IMR-90 (cell line): ENCODE measurements around the gene NEK8. TPM values are rescaled to one million over a fixed set of nuclear protein-coding genes. Genes with fewer than 3 reads are reported as not detected.
A peak's percentile ranks its signal among the peaks of the same experiment; 100 is the strongest.

Source experiments
- ATAC-seq: fragments of 200-7000 bp; cut with Tn5 transposase; 2 replicates; pipeline ENCODE4 v1.9.1; 2020; ENCODE audit warnings: low read depth, mild to moderate bottlenecking, moderate library complexity
- BruUV-seq: library from RNA; stranded (reverse); fragments of 400-500 nt; replicated peaks from 2 replicates; lab custom pipeline; 2021; lab: Mats Ljungman, UMichigan
- CTCF ChIA-PET: fragments of 300-600 bp; formaldehyde crosslinking; extraction: SDS; loops from one replicate; lab custom pipeline; 2021; ENCODE audit warnings: antibody characterized with exemption; lab: Yijun Ruan, JAX
- POLR2A ChIA-PET: fragments of 300-600 bp; sonication (Branson Sonifier 250); formaldehyde crosslinking; loops from one replicate; lab custom pipeline; 2022; ENCODE audit warnings: antibody characterized with exemption; ENCODE audit not compliant: unreplicated experiment; lab: Charles Lee
- DNase-seq: peaks from one replicate; pipeline ENCODE4 v3.0.0; 2013
- H2AFZ ChIP-seq: replicated peaks from 2 replicates; pipeline ENCODE3; 2013; ENCODE audit warnings: low read length, mild to moderate bottlenecking; ENCODE audit not compliant: poor library complexity
- H2AK5ac ChIP-seq: 2 replicates; pipeline ENCODE4 v1.6.1; 2013; ENCODE audit warnings: low read depth, low read length, inconsistent platforms
- H2AK9ac ChIP-seq: replicated peaks from 2 replicates; pipeline ENCODE3; 2013; ENCODE audit warnings: mild to moderate bottlenecking, low read depth, low read length, moderate library complexity; ENCODE audit not compliant: poor library complexity
- H2BK120ac ChIP-seq: 2 replicates; pipeline ENCODE4 v1.6.1; 2013; ENCODE audit warnings: low read depth, low read length, inconsistent platforms
- H2BK15ac ChIP-seq: 3 replicates; pipeline ENCODE4 v1.6.1; 2013; ENCODE audit warnings: low read depth, low read length, inconsistent platforms
- H2BK20ac ChIP-seq: 2 replicates; pipeline ENCODE4 v1.6.1; 2013; ENCODE audit warnings: low read depth, mild to moderate bottlenecking, inconsistent platforms, low read length, moderate library complexity
- H2BK5ac ChIP-seq: 2 replicates; pipeline ENCODE4 v1.6.1; 2013; ENCODE audit warnings: mild to moderate bottlenecking, low read depth, low read length, inconsistent platforms; ENCODE audit not compliant: poor library complexity, severe bottlenecking
- H3K14ac ChIP-seq: replicated peaks from 2 replicates; pipeline ENCODE4 v1.6.1; 2013; ENCODE audit warnings: low read depth, low read length, inconsistent platforms
- H3K18ac ChIP-seq: 2 replicates; pipeline ENCODE4 v1.6.1; 2013; ENCODE audit warnings: low read depth, low read length, control low read depth
- H3K23ac ChIP-seq: 2 replicates; pipeline ENCODE4 v1.6.1; 2013; ENCODE audit warnings: low read depth, low read length, inconsistent platforms
- H3K27ac ChIP-seq: 2 replicates; pipeline ENCODE4 v1.5.1; 2013; ENCODE audit warnings: mild to moderate bottlenecking, control low read depth, low read length; ENCODE audit not compliant: insufficient read depth
- H3K27me3 ChIP-seq: 2 replicates; pipeline ENCODE4 v1.6.1; 2013; ENCODE audit warnings: low read length; ENCODE audit not compliant: control insufficient read depth, insufficient read depth
- H3K36me3 ChIP-seq: 2 replicates; pipeline ENCODE4 v1.6.1; 2013; ENCODE audit warnings: low read length, mixed read lengths; ENCODE audit not compliant: control insufficient read depth, insufficient read depth
- H3K4ac ChIP-seq: 2 replicates; pipeline ENCODE4 v1.6.1; 2013; ENCODE audit warnings: low read depth, low read length, inconsistent platforms
- H3K4me1 ChIP-seq: 2 replicates; pipeline ENCODE4 v1.6.1; 2013; ENCODE audit warnings: low read length, mixed read lengths; ENCODE audit not compliant: control insufficient read depth, insufficient read depth
- H3K4me2 ChIP-seq: 2 replicates; pipeline ENCODE4 v1.6.1; 2013; ENCODE audit warnings: low read depth, mild to moderate bottlenecking, control low read depth, low read length, moderate library complexity
- H3K4me3 ChIP-seq: 2 replicates; pipeline ENCODE4 v1.5.1; 2013; ENCODE audit warnings: low read depth, mild to moderate bottlenecking, control low read depth, low read length, moderate library complexity; ENCODE audit not compliant: insufficient read depth
- H3K56ac ChIP-seq: 2 replicates; pipeline ENCODE4 v1.6.1; 2013; ENCODE audit warnings: low read length, inconsistent platforms; ENCODE audit not compliant: insufficient read depth; ENCODE audit errors: extremely low read depth
- H3K79me1 ChIP-seq, 2 experiments: 2 replicates each; pipeline ENCODE4 v1.6.1; 2013; ENCODE audit warnings: low read length in 2 of 2, inconsistent platforms in 1 of 2, low read depth in 1 of 2
- H3K9ac ChIP-seq: 2 replicates; pipeline ENCODE4 v1.6.1; 2013; ENCODE audit warnings: low read depth, low read length, control low read depth
- H3K9me1 ChIP-seq: 2 replicates; pipeline ENCODE4 v1.6.1; 2013; ENCODE audit warnings: low read length, inconsistent platforms; ENCODE audit not compliant: insufficient read depth
- H3K9me3 ChIP-seq: 2 replicates; pipeline ENCODE4 v1.6.1; 2013; ENCODE audit warnings: low read length; ENCODE audit not compliant: control insufficient read depth, insufficient read depth
- H4K20me1 ChIP-seq: 2 replicates; pipeline ENCODE4 v1.6.1; 2013; ENCODE audit warnings: low read length, inconsistent platforms; ENCODE audit not compliant: insufficient read depth
- H4K5ac ChIP-seq: 2 replicates; pipeline ENCODE4 v1.6.1; 2013; ENCODE audit warnings: mild to moderate bottlenecking, low read depth, low read length, control low read depth
- H4K8ac ChIP-seq, 2 experiments: 2 replicates each; pipeline ENCODE4 v1.6.1; 2013; ENCODE audit warnings: low read depth in 2 of 2, low read length in 2 of 2, control low read depth in 1 of 2, inconsistent platforms in 1 of 2
- H4K91ac ChIP-seq: 2 replicates; pipeline ENCODE4 v1.6.1; 2013; ENCODE audit warnings: low read depth, low read length, inconsistent platforms; ENCODE audit not compliant: insufficient read depth
- BHLHE40 ChIP-seq: fragments of 150-350 bp; IDR thresholded peaks from 2 replicates; pipeline ENCODE4 v1.6.1; 2016; ENCODE audit warnings: mild to moderate bottlenecking, low read depth, low read length
- CEBPB ChIP-seq: IDR thresholded peaks from 2 replicates; pipeline ENCODE4 v1.6.1; 2012; ENCODE audit warnings: low read depth, low read length, improper control_type of control experiment
- CTCF ChIP-seq: conservative IDR thresholded peaks from 2 replicates; pipeline ENCODE4 v1.5.1; 2012; ENCODE audit warnings: mild to moderate bottlenecking, low read depth, low read length, improper control_type of control experiment
- ELK1 ChIP-seq: fragments of 150-350 bp; IDR thresholded peaks from 2 replicates; pipeline ENCODE4 v1.6.1; 2016; ENCODE audit warnings: low read depth, mild to moderate bottlenecking, low read length, moderate library complexity, borderline replicate concordance
- MAFK ChIP-seq: IDR thresholded peaks from 2 replicates; pipeline ENCODE4 v1.6.1; 2012; ENCODE audit warnings: low read depth, low read length, improper control_type of control experiment
- MAZ ChIP-seq: IDR thresholded peaks from 2 replicates; pipeline ENCODE4 v1.6.1; 2012; ENCODE audit warnings: low read depth, mild to moderate bottlenecking, low read length, improper control_type of control experiment, moderate library complexity, borderline replicate concordance
- MXI1 ChIP-seq: IDR thresholded peaks from 2 replicates; pipeline ENCODE4 v1.6.1; 2012; ENCODE audit warnings: low read depth, mild to moderate bottlenecking, low read length, moderate library complexity, borderline replicate concordance
- POLR2A ChIP-seq: IDR thresholded peaks from 2 replicates; pipeline ENCODE4 v1.6.1; 2012; ENCODE audit warnings: mild to moderate bottlenecking, low read depth, low read length
- RAD21 ChIP-seq: IDR thresholded peaks from 2 replicates; pipeline ENCODE4 v1.6.1; 2012; ENCODE audit warnings: low read length, improper control_type of control experiment
- RCOR1 ChIP-seq: IDR thresholded peaks from 2 replicates; pipeline ENCODE4 v1.6.1; 2012; ENCODE audit warnings: mild to moderate bottlenecking, low read length, improper control_type of control experiment; ENCODE audit not compliant: insufficient replicate concordance
- SMC3 ChIP-seq: fragments of 150-350 bp; IDR thresholded peaks from 2 replicates; pipeline ENCODE4 v1.6.1; 2016; ENCODE audit warnings: low read depth, mild to moderate bottlenecking, antibody characterized with exemption, low read length, moderate library complexity
- USF2 ChIP-seq: fragments of 150-350 bp; IDR thresholded peaks from 2 replicates; pipeline ENCODE4 v1.6.1; 2017; ENCODE audit warnings: mild to moderate bottlenecking, antibody characterized with exemption, low read length, low read depth
- WGBS, 2 experiments: methylation state at CpG; one replicate each; pipeline versions ENCODE4 v1.1.5 to v1.1.7; 2013; ENCODE audit warnings: missing lambda C conversion rate in 2 of 2; ENCODE audit not compliant: insufficient read length in 1 of 2; ENCODE audit errors: extremely low coverage in 2 of 2; 5-methylcytosine and 5-hydroxymethylcytosine counted together
- dilution Hi-C: fragments of 300-500 bp; cut with HindIII; formaldehyde crosslinking; loops from one replicate; pipeline ENCODE4 v1.14.3; 2018; ENCODE audit warnings: low sequenced_read_pairs; ENCODE audit not compliant: unreplicated experiment
- in situ Hi-C: fragments of 300-500 bp; cut with MboI; formaldehyde crosslinking; loops from 3 replicates; pipeline ENCODE4 v1.14.3; 2019; ENCODE audit warnings: low sequenced_read_pairs, inconsistent platforms, mixed read lengths
- intact Hi-C: fragments of 100-400 bp; cut with micrococcal nuclease; formaldehyde crosslinking; loops from 2 replicates; pipeline ENCODE4 v1.10.0; 2022
- polyA plus RNA-seq, 3 experiments: library from polyadenylated mRNA; depleted of rRNA; stranded (reverse); fragments of >200 nt; gene quantifications; 2 replicates each; pipeline ENCODE4 v1.2.3, GENCODE V29; 2012; ENCODE audit warnings: low replicate concordance in 1 of 3
- total RNA-seq: library from RNA; depleted of rRNA; stranded (reverse); fragments of >200 nt; gene quantifications from 2 replicates; pipeline ENCODE4 v1.2.3, GENCODE V29; 2012

The NEK8 gene
- total and polyA plus RNA-seq, 2 of the 4 experiments (the other 2 are of a cell fraction): 4.6 to 5.2 TPM

GRCh38 chr17:28734712-28735241, 6.2 kb downstream of the NEK8 start (continued):
- TF ChIP-seq CTCF: no peak
- TF ChIP-seq CEBPB: no peak
- no peak for TF ChIP-seq POLR2A

GRCh38 chr17:28735242-28735722, 6.7 kb downstream of the NEK8 start:
- H2BK15ac ChIP-seq: no peak overlapping the region
- ATAC-seq (peak; percentile 61), DNase-seq (no peak)
- H3K9me3 ChIP-seq: no peaks in the 10 kb centered on the region
- H3K27me3 ChIP-seq: no peaks in the 10 kb centered on the region
- H3K56ac ChIP-seq: no peak overlapping the region
- no peaks in the 10 kb centered on the region for H3K9me1 ChIP-seq
- H3K36me3 ChIP-seq: no peaks in the 10 kb centered on the region
- TF ChIP-seq RAD21 (no peak), RCOR1 (no peak), MAFK (no peak), BHLHE40 (no peak), USF2 (no peak), MAZ (no peak; the same call in 1 of the 2 replicates), MXI1 (no peak), ELK1 (no peak), SMC3 (no peak), CEBPB (no peak)
- dilution Hi-C loops: no loop called here
- H3K18ac ChIP-seq: no peak overlapping the region
- no peak overlapping the region for H2BK5ac ChIP-seq
- H2AFZ ChIP-seq: peak overlapping the region; percentile 49
- CTCF ChIA-PET: interaction anchor here (1.5 kb wide), 1 partner anchor 8 kb away, joined by 5 read pairs; no protein-coding TSS in a partner anchor
- H4K20me1 ChIP-seq: no peaks in the 10 kb centered on the region
- H3K4me1 ChIP-seq: 0 out of 2 replicates have a peak, but pooled peaks cover 2% of the 10 kb centered on the region
- no peak overlapping the region for H3K23ac ChIP-seq
- peak overlapping the region; percentile 42 for H2AK9ac ChIP-seq
- BruUV-seq: no TSS peak
- intact Hi-C loops: no loop called here
- no peak overlapping the region for H3K4me2 ChIP-seq
- no peak overlapping the region for H3K27ac ChIP-seq
- H3K4me3 ChIP-seq: no peak overlapping the region
- H2BK20ac ChIP-seq: no peak overlapping the region
- no peak overlapping the region for H4K8ac ChIP-seq
- no peak overlapping the region for H3K9ac ChIP-seq
- H3K4ac ChIP-seq: no peak overlapping the region
- no peak overlapping the region for H4K5ac ChIP-seq
- POLR2A ChIA-PET: no interaction called here
- H3K14ac ChIP-seq: no peak overlapping the region; the same call in 1 of the 2 replicates
- no peak overlapping the region for H2AK5ac ChIP-seq
- WGBS, 2 experiments: 0% methylated on average over 1 of the region's 5 CpGs; no CpG with 5 or more reads in 1 of the 2 experiments
- H2BK120ac ChIP-seq: no peak overlapping the region
- in situ Hi-C loops: loop anchor here (10.0 kb wide), 1 partner anchor 370 kb away; no protein-coding TSS in a partner anchor
- H4K91ac ChIP-seq: no peak overlapping the region
- no peaks in the 10 kb centered on the region for H3K79me1 ChIP-seq
